HG02981 (cell line): Measurements from ENCODE around the gene RUFY2.
"Not testable (repeated sequence)": the region's sequence is repeated elsewhere in the genome, so short reads cannot be mapped to it uniquely, and the experiment has no call there.

Source experiments
- ATAC-seq: cut with Tn5 transposase; IDR thresholded peaks from one replicate; pipeline ENCODE4 v1.9.1; 2021; ENCODE audit warnings: mild to moderate bottlenecking, moderate library complexity; ENCODE audit not compliant: unreplicated experiment

The RUFY2 gene

GRCh38 chr10:68406815-68407548 is at the start of gene RUFY2:
Gene RUFY2, minus strand, starts transcription at chr10:68407277. Its CDS starts 88 bp downstream, at chr10:68407189.
- peak; percentile 94 for ATAC-seq

- not testable (repeated sequence) for ATAC-seq
Observed at GRCh38 chr10:68449698-68450097, 42.6 kb upstream of the RUFY2 start.

- no peak for ATAC-seq
Observed at GRCh38 chr10:68446179-68446578, 39.1 kb upstream of the RUFY2 start.

- no peak for ATAC-seq
Observed at GRCh38 chr10:68442971-68443370, 35.9 kb upstream of the RUFY2 start.

- ATAC-seq, result no peak
Observed at GRCh38 chr10:68440898-68441297, 33.8 kb upstream of the RUFY2 start.

GRCh38 chr10:68435803-68436202 is 28.7 kb upstream of the RUFY2 start:
- ATAC-seq, result no peak

GRCh38 chr10:68434657-68435056 is 27.6 kb upstream of the RUFY2 start:
- no peak for ATAC-seq

- no peak for ATAC-seq
Observed at GRCh38 chr10:68428396-68429104, 21.5 kb upstream of the RUFY2 start.

- no peak for ATAC-seq
Observed at GRCh38 chr10:68424454-68425014, 17.5 kb upstream of the RUFY2 start.

GRCh38 chr10:68423522-68423921 is 16.4 kb upstream of the RUFY2 start:
- ATAC-seq, result no peak

GRCh38 chr10:68419376-68419775 is 12.3 kb upstream of the RUFY2 start:
- no peak for ATAC-seq

GRCh38 chr10:68408898-68409518 is 1.9 kb upstream of the RUFY2 start:
- ATAC-seq, result no peak

- ATAC-seq, result peak; percentile 35
Observed at GRCh38 chr10:68406111-68406814, 814 bp downstream of the RUFY2 start.

- ATAC-seq, result no peak
Observed at GRCh38 chr10:68403701-68404100, 3.4 kb downstream of the RUFY2 start.

- no peak for ATAC-seq
Observed at GRCh38 chr10:68402276-68402675, 4.8 kb downstream of the RUFY2 start.

- ATAC-seq, result no peak
Observed at GRCh38 chr10:68397005-68397404, 10.1 kb downstream of the RUFY2 start.

- ATAC-seq, result no peak
Observed at GRCh38 chr10:68385740-68386139, 21.3 kb downstream of the RUFY2 start.

GRCh38 chr10:68371604-68372003 is 35.5 kb downstream of the RUFY2 start:
- ATAC-seq, result no peak

GRCh38 chr10:68367121-68367520 is 40.0 kb downstream of the RUFY2 start:
- no peak for ATAC-seq

GRCh38 chr10:68366600-68366999 is 40.5 kb downstream of the RUFY2 start:
- no peak for ATAC-seq

GRCh38 chr10:68365611-68366010 is 41.5 kb downstream of the RUFY2 start:
- ATAC-seq, result no peak
